Activated CD4-positive, alpha-beta T cell treated with anti-CD3 and anti-CD28 coated beads, Interleukin-2, amount 50 U/mL, for 1 hour (primary cell): ENCODE measurements around the gene LRRFIP2.
"Not testable (repeated sequence)": the region's sequence is repeated elsewhere in the genome, so short reads cannot be mapped to it uniquely, and the experiment has no call there.

Experiments
- DNase-seq: peaks from one replicate; pipeline ENCODE4 v3.0.0-alpha.2; 2020

The LRRFIP2 gene

DNA sequence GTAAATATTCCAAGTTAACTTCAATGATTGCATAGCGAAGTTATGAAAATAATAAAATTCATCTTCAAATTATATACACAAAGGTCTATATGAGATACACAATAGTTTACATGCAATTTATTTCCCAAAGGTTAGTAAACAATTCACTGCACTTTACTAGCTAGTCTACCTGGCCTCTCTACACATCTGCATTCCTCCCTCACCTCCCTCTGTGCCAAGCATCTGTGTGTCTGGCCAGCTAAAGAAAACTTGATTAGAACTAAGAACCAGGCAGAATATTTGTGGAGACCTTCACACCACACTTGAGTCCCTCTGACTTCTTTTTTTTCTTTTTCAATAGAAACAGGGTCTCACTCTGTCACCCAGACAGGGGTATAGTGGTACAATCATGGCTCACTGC, 61.4 kb downstream of the LRRFIP2 start:
- no peak for DNase-seq

DNA sequence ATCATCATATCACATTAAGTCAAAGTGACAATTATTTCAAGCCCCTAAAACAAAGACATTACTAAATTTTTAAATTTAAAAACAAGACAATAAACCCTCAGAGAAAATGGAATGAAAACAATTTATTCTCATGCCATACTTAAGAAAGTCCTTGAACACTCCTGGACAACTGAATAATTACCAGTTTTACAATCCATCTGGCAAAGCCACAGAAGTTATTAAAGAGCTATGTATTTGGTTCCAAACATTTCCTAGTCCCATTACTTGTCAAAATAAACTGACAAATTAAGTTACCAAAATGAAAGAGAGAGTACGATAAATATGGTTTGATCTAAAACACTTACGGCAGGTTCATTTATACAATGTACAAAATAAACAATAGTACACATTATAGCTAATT, 63.2 kb downstream of the LRRFIP2 start:
- DNase-seq, result no peak

DNA sequence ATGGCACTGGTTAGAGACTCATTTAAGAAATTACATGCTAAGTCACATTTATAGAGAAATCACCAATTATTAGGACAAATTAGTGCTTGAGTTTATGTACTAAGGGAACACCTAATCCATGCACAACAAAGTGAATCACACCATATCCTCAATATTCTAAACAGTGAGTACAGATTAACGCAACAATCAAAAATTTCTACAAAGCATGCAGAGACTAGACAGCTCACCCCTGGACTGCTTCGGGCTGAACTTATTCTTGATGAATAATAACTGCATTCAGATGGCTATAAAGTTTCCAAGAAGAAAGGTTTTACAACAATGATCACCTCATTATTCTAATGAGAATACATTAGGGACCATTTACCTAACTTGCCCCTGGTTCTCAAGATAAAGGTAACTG, 66.5 kb downstream of the LRRFIP2 start:
- no peak for DNase-seq

DNA sequence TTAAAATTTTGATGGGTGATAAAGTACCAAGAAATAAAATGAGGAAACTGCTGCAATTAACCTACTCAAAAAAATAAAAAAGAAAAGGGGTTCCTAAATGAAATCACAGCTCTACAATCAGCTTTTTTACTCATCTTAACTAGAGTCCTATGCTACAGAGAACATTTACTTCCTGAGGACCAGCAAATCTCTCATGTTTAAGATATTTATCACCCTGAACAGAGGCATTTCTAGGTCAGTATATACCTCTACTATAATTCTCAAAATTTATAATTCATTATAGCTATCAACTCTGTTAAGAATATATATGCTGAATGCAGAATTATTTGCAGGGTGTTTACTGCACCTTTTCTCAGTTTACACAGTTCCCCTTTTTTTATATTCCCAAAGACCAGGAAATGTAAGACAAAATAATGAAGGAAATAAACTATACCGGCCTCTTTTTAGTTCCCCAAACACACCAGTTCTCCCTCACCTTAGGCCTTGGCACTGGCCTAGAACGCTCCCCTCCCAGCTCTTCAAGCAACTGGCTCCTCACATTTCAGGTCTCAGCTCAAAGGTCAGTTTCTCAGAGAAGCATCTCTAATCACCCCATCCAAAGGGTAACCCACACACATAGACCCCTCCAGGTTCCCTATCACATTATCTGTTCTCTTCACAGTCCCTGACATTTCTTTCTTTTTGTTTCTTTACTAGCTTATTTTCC, 71.1 kb downstream of the LRRFIP2 start:
- DNase-seq, result no peak

DNA sequence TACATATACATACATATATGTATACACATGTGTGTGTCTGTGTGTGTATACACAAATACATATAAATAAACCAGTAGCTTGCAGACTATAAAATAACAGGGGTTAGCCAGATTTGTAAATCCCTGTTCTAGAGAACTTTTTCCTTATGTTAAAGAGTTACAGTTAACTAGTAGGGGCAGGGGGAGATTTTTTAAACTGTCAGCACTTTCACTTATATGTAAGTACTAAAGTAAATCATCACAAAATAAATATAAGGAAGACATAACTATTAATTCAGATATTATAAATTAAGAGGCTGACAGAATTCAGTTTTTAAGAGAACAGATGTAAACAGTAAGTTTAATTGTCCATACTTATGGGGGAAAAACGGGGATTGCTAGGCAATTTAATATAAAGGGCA, 74.0 kb downstream of the LRRFIP2 start:
- no peak for DNase-seq

DNA sequence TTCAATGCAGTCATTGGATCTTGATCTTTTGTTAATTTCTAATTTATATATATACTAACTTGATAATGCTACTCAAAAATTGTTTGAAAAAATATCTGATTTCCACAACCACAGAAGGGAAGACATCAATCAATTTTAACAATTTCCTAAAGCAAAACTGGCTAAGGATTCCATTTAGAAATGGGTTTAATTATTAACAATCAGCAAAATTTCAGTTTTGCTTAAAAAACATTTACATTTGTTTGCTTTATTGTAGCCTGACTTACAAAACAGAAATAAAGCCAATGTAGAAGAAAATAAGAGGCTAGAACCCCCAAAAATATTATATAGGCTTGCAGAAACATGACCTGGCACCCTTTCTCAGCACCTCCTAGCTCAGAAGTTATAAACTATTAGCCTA, 74.9 kb downstream of the LRRFIP2 start:
- no peak for DNase-seq

DNA sequence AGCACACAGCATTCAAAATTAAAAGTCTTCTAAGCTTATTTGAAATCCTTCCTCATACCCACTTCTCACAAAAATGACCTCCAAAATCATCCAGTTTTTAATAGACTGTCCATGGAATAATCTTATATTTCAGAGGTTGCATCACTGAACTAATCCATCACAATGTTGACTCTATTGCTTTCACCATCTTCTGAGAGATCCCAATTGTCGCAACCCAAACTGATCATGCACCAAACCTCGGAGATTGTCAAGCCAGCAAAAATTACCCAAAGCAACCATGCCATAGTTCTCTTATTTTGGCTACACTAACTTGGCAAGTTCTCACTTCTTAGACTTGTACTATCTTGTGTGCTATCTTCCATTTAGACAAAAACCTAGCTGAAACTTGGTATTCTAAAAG, 75.5 kb downstream of the LRRFIP2 start:
- no peak for DNase-seq

DNA sequence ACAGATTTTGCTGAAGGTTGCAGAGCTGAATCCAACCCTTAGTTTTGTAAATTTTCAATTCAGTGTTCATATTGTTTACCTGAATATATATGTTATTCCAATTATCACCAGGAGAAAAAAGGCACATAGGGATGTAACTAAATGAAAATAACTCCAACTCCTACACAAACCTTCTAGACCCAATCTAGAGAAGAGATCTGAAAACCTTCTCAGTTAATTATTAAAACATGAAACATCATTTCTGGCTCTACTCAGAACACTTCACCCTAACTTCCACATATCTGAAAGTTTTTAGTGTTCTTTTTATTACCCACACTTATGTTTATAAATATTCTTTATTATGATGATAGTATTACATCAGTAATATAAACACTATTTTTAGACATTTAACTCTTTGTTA, 76.6 kb downstream of the LRRFIP2 start:
- DNase-seq, result no peak

DNA sequence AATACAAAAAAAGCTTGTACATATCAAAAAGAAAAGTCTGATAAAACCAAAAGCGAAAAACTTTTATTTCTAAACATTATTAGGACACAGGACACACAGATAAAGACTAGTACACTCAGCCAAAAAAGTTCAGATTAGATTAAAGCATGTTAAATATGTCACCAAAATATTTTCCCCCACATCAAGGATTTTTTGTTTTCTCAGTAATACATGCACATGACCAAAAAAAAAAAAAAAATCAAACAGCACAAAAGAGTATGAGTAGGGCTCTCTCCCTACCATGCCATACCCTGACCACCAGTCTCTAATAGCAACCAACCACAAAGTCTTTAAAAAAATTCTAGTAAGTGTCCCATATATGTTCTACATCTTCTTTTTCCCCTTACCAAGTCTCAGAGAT, 77.4 kb downstream of the LRRFIP2 start:
- no peak for DNase-seq

DNA sequence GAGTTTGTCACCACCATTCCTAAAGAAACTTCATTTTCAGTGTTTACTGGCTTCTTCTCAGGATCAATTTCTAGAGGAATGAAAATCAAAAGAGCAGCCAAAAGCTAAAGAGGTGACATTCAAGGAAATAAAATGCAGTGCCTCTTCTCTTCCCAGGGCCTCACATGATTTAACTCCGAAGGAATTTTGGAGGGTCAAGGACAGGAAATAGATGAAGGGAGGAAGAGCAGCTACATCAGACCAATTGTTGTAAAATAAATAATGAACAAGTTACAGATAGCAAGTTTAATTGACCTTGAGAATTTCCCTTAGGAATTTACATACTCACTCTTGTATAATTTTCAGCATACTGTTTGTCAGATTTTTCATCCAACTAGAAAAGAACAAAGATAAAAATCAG, 78.1 kb downstream of the LRRFIP2 start:
- no peak for DNase-seq

DNA sequence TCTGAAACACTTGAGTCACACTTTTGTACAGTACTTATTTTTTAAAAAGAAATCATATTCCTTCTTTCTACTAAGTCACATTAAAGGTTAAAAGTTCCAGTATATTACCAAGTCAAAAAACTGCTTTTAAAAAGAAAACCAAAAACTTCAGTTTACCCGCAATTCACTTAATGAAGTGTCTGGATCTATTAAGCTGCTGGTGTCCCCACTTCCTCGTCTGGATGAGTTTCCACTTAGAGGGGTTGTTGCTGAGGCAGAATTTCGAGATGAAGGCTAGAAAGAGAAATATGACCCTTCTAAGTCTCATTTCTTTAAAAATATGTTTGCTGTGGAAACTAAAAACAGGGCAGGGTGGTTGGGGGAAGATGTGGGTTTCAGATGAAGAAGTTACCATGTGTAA, 79.7 kb downstream of the LRRFIP2 start:
- no peak for DNase-seq

DNA sequence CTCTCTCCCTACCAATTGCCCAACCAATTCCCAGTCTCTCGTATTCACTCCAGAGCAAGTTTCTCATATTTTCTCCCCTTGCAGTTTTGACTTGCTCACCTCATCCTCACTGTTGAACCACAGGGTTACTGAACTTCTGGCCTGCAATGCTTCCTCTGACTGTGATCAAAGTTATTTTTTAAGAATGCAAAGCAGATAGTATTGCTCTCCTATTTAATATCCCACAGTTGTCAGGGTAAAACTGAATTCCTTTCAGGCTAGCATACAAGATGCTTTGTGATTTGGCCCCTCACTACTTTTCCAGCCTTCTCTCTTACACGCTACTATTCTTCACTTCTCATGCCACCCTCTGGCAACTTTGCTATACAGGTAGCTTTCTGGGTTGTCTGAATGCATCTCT, 80.9 kb downstream of the LRRFIP2 start:
- no peak for DNase-seq

DNA sequence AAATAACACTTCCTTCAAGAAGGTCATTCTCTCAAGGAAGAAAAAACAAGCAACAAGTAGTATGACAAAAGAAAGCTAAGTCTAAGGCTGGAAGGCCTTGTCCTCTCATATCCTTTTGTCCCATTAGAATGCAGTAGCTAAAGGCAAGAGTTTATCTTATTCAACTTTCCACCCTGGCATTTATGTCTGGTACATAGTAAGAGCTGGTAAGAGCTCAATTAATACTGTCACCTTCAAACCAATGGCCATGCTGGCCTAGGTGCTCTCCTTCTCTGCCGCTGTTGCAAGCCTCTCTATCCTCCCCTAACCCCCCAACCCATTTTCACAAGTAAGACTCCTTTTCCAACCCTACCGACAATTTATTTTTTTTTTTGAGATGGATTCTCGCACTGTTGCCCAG, 81.9 kb downstream of the LRRFIP2 start:
- no peak for DNase-seq

DNA sequence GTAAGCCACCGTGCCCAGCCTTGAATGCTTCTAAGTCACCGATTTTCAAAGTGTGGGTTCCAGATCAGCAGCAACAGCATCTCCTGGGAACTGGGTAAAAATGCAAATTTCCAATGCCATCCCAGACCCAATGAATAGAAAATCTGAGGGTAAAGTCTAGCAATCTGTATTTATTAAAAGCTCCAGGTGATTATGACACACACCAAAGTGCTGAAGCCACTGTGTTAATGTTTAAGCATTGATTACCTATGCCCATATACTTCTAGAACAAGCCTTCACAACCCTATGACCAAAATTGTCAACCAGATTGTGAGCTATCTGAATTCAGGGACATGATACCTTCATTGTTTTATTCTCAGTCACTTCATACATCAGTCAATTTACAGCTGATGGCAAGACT, 86.5 kb downstream of the LRRFIP2 start:
- no peak for DNase-seq

DNA sequence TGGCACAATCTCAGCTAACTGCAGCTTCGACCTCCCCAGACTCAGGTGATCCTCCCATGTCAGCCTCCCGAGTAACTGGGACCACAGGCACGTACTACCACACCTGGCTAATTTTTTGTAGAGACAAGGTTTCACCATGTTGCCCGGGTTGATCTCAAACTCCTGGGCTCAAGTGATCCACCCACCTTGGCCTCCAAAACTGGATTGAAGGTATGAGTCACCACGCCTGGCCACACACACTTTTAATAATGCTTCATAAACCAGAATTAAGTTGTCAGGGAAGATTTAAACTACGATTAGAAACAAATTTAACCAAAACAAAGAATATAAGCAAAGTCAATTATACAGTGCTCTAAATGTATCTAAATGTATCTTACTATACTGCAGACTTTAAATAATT, 87.5 kb downstream of the LRRFIP2 start:
- no peak for DNase-seq

DNA sequence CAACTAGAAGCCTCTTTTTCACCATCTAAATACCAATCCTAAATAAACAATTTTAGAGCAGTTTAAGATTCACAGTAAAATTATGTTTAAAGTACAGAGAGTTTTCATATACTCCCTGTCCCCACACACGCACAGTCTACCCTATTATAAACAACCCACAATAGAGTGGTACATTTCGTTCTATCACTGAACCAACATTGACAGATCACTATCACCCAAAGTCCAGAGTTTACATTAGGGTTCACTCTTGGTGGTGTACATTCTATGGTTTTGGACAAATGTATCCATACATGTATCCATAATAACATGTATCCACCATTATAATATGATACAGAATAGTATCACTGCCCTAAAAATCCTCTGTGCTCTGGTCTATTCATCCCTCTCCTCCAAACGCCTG, 92.1 kb downstream of the LRRFIP2 start:
- DNase-seq, result no peak

DNA sequence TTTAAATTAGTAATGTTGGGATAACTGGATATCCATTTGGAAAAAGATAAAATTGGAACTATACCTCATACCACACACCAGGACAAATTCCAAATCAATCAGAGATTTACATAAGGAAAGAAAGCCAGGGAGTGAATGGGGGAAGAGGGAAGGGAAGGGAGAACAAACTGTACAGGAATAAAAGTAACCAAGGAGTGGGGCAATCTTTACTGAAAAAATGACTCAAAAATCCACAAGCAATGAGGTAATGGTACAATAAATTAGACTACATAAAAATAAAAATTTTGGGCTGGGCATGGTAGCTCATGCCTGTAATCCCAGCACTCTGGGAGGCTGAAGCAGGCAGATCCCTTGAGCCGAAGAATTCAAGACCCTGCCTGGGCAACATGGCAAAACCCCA, 98.4 kb downstream of the LRRFIP2 start:
- DNase-seq, result no peak

DNA sequence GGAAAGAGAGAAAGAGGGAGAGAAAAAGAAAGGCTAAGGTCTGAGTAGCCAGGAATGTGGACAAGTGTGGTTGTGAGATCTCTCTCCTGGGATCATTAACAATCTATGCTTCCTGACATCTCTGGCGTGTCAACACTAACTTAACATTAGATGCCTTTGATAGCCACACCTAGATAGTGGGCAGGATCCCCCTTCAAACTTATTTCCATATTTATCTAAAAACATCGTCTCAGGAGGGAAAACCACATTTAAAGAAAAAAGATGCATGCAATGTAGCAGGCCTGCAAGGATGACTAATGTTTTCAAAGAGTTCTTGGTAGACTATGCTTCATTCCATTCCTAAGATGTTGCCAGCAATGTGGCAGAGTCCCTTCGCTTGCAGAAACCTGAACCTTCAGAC, 100.2 kb downstream of the LRRFIP2 start:
- DNase-seq, result no peak

DNA sequence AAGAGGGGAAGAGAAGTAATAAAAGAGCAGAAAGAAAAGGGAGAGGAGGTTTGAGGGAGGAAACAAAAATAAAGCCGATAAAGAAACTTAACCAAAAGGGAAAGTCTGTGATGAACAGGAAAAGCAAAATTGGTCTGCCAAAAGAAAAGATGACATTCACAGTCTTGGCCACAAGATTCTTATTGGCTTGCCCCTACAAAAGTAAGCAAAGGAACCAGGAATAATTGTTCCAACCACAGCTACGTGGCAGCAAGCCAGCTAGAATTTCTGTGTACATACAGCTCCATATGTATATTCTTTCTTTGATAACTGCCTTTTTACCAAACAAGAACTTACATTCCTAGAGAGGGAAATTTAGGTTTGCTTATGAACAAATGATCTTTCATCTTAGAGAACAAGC, 101.5 kb downstream of the LRRFIP2 start:
- DNase-seq, result no peak

DNA sequence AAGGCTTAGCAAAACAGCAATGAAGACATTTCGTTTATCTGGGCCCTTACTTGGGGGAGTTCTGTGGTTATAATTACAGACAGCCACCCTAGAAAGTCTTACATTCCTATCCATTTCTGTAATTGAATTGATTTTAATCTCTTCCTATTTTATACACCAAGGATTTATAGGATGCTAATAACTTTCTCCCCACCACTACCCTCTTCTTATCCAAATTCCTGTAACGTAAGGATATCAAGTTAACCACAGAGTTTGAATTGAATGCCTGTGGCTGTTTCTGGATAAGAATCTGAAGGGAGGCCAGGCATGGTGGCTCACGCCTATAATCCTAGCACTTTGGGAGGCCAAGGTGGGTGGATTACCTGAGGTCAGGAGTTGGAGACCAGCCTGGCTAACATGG, 102.5 kb downstream of the LRRFIP2 start:
- no peak for DNase-seq

DNA sequence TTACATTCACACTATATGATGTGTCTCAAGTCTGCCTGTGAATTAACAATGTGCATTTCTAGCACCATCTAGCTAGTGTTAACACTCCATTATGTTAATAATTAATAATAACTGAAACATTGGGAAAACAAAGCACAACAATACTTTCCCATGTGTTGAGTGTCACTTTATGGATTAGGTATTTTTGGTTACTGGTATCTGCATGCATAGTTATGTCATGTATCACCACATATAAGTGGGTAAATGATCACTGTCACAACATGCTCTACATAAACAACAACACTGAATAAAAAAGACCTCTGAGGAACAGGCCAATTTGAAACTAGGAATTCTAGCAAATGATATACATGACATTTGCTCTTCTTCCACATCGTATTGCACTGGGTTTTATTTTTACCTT, 106.4 kb downstream of the LRRFIP2 start:
- no peak for DNase-seq

DNA sequence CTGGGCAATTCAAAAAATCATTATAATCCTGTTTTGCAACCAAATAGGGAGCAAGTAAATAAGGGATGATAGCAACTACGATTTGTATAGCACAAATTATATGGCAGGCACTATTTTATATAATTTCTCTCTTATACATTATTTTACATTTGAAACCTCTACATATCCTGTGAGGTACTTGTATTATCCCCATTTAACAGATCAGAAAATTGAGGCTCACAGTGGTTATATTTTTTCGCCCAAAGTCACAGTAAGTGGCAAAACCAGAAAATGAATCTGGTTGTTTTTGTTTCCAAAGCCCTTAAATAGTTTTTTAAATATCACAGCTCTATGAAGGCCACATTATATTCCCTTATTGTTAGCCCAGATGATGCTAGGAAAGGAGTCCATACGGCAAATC, 106.8 kb downstream of the LRRFIP2 start:
- no peak for DNase-seq

DNA sequence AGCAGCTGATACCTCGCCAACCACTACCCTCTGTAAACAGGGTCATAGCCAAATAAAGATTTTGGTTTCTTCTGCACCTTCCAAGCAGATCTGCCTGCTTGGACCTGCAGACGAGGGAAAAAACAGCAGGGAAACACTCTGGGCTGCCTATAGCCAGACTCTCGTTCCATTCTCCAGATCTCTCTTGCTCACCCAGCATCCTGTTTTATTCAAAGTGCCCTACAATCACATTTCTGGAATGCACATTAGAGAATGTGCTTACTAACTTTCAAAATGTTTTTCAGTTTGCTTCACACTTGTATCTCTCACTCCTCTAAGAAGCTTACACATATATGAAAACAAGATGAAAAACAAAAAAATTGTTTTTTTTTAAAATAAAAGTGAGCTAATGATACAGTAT, 109.6 kb downstream of the LRRFIP2 start:
- no peak for DNase-seq

DNA sequence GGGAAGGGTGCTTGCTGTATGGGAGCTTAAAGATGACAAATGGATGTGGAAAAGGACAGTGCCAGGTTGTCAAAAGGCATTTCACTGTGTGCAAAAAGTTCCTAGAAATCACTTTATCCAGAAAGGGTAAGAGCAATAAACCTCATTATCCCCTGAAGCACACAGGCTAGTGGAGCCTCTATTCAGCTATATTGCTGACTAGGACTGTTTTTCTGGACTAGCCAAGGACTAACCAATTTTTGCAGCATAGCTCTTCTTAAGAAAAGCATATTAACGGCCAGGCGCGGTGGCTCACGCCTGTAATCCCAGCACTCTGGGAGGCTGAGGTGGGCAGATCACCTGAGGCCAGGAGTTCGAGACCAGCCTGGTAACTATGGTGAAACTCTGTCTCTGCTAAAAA, 116.3 kb downstream of the LRRFIP2 start:
- DNase-seq, result no peak

DNA sequence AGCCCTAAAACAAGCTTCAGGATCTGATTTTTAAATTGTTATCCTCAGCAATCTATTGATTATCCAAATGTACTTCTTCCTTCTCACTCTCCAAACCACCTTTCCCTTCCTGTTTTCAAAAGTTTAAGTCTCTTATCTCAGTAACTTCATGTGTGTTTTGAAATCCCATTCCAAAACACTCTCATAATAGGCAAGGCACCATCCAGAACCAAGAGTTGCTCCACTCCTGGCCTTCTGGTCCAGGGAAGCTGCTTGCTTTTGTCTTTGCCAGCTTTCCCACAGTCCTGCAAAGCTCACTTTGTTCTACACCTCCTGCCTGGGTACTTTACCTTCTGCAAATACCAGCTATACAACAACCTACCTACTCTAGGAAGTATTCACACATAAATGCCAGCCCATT, 117.6 kb downstream of the LRRFIP2 start:
- DNase-seq, result no peak

DNA sequence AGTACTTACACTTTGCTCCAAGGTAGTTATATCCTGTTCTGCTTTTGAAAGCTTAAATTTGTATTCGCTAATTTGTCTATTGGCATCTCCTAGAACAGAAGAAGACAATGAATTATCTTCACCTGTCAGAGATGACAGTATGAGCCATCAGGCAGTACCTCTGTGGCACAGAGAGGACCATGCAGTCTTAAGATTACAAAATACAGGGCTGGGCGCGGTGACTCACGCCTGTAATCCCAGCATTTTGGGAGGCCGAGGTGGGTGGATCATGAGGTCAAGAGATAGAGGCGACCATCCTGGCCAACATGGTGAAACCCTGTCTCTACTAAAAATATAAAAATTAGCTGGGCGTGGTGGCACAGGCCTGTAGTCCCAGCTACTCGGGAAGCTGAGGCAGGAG, 119.3 kb downstream of the LRRFIP2 start:
- not testable (repeated sequence) for DNase-seq
